Activated B cell treated with CpG ODN at 0.5 μM for 24 hours (primary cell): ENCODE measurements around the gene TCF15. TPM values are rescaled to one million over a fixed set of nuclear protein-coding genes. Genes with fewer than 3 reads are reported as not detected.

Experiments used
- ATAC-seq: fragments of 200-7000 bp; cut with Tn5 transposase; one replicate; pipeline ENCODE4 v1.10.0; 2021; ENCODE audit warnings: low read depth, mild to moderate bottlenecking, moderate library complexity
- CTCF ChIA-PET: fragments of 350-600 bp; sonication (Branson Sonifier 250); formaldehyde crosslinking; loops from one replicate; lab custom pipeline; 2021; ENCODE audit warnings: antibody characterized with exemption; lab: Charles Lee
- POLR2A ChIA-PET: fragments of 350-600 bp; sonication (Branson Sonifier 250); formaldehyde crosslinking; loops from one replicate; lab custom pipeline; 2021; ENCODE audit warnings: antibody characterized with exemption; lab: Charles Lee
- DNase-seq: peaks from one replicate; pipeline ENCODE4 v3.0.0; 2022
- H3K27ac Mint-ChIP-seq: one replicate; pipeline ENCODE4 v1.8.0; 2020; ENCODE audit warnings: mixed read lengths
- H3K27me3 Mint-ChIP-seq: one replicate; pipeline ENCODE4 v1.8.0; 2021; ENCODE audit warnings: mixed read lengths
- H3K36me3 Mint-ChIP-seq: one replicate; pipeline ENCODE4 v1.8.0; 2021; ENCODE audit warnings: low read depth, mixed read lengths
- H3K4me1 Mint-ChIP-seq: one replicate; pipeline ENCODE4 v1.8.0; 2021; ENCODE audit warnings: mixed read lengths
- H3K4me3 Mint-ChIP-seq: one replicate; pipeline ENCODE4 v1.8.0; 2020; ENCODE audit warnings: mild to moderate bottlenecking, mixed read lengths
- H3K9me3 Mint-ChIP-seq: one replicate; pipeline ENCODE4 v1.8.0; 2020; ENCODE audit warnings: mixed read lengths
- intact Hi-C: fragments of 100-400 bp; cut with micrococcal nuclease; formaldehyde crosslinking; loops from one replicate; pipeline ENCODE4 v1.15.1; 2024
- total RNA-seq: library from RNA; stranded (reverse); gene quantifications from 2 replicates; pipeline ENCODE4 v1.2.3, GENCODE V29; 2022
- TF ChIP-seq, protein P1 (sequence below): fragments of 200-600 bp; IDR thresholded peaks from one replicate; pipeline ENCODE4 v1.8.0; 2022; ENCODE audit warnings: antibody characterized with exemption, mild to moderate bottlenecking

The TCF15 gene
- total RNA-seq, 1 donor from 2014 or later = not detected

DNA sequence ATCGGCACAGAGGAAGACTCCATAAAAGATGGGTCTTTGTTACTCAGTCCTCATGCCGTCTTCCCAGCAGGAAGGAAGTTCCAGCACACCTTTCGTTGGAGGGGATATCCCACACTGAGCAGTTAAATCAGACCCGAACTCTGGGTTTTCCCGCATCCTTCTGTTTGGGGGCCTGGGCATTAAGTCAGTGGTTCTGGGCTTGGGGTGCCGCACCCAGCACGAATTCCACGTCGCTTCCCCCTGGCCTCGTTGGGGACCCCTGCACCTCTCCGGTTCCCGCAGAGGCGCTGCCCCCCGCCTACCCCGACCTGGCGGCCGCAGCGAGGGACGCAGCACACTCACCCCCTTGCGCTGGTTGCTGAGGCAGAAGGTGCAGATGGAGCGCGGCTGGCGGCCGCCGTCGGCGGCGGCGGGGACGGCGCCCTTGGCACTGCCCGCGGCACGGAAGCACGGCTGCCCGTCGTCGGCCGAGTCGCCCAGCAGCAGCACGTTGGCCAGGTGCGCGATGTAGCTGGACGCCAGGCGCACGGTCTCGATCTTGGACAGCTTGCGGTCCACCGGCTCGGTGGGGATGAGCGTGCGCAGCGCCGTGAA, 641 bp downstream of the TCF15 start:
- ChIA-PET POLR2A (no interaction called here), CTCF (no interaction called here)
- no peaks in the 10 kb centered on the region for H3K36me3 Mint-ChIP-seq
- H3K4me3 Mint-ChIP-seq = no peak overlapping the region
- H3K9me3 Mint-ChIP-seq = no peaks in the 10 kb centered on the region
- H3K4me1 Mint-ChIP-seq = peaks cover 8% of the 10 kb centered on the region
- DNase-seq = no peak
- H3K27me3 Mint-ChIP-seq = peaks cover 59% of the 10 kb centered on the region
- H3K27ac Mint-ChIP-seq = no peak overlapping the region
- TF ChIP-seq, protein P1, sequence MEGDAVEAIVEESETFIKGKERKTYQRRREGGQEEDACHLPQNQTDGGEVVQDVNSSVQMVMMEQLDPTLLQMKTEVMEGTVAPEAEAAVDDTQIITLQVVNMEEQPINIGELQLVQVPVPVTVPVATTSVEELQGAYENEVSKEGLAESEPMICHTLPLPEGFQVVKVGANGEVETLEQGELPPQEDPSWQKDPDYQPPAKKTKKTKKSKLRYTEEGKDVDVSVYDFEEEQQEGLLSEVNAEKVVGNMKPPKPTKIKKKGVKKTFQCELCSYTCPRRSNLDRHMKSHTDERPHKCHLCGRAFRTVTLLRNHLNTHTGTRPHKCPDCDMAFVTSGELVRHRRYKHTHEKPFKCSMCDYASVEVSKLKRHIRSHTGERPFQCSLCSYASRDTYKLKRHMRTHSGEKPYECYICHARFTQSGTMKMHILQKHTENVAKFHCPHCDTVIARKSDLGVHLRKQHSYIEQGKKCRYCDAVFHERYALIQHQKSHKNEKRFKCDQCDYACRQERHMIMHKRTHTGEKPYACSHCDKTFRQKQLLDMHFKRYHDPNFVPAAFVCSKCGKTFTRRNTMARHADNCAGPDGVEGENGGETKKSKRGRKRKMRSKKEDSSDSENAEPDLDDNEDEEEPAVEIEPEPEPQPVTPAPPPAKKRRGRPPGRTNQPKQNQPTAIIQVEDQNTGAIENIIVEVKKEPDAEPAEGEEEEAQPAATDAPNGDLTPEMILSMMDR = no peak
- intact Hi-C loops = no loop called here
- no peak for ATAC-seq

DNA sequence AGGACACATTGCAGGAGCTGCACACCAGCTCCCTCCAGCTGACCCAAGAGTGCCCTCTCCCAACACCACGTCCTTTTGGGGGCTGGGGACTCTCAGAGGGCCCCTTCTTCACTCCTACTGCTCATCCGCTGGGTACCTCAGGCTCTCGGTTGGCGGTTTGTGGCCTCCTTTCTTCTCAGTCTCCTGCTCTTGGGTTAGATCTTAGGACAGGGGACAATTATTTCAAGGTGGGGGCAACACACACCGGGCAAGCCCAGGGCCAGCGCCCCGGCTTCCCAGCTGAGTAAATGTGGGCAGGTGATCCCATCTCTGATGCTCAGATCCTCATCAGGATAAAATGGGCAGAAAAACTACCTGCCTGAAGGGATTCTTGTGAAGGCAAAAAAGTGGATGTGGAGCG, 1.1 kb downstream of the TCF15 start:
- H3K36me3 Mint-ChIP-seq = no peaks in the 10 kb centered on the region
- ChIA-PET CTCF (no interaction called here), POLR2A (no interaction called here)
- TF ChIP-seq, protein P1 = no peak
- peaks cover 8% of the 10 kb centered on the region for H3K4me1 Mint-ChIP-seq
- DNase-seq (no peak), ATAC-seq (no peak)
- no peak overlapping the region for H3K27ac Mint-ChIP-seq
- no peaks in the 10 kb centered on the region for H3K9me3 Mint-ChIP-seq
- intact Hi-C loops = no loop called here
- no peak overlapping the region for H3K4me3 Mint-ChIP-seq
- peaks cover 57% of the 10 kb centered on the region for H3K27me3 Mint-ChIP-seq

GRCh38 chr20:607476-607875, 2.6 kb downstream of the TCF15 start:
- CTCF ChIA-PET = no interaction called here
- POLR2A ChIA-PET = no interaction called here
- Mint-ChIP-seq H3K4me1 (peaks cover 8% of the 10 kb centered on the region), H3K9me3 (no peaks in the 10 kb centered on the region), H3K27me3 (peaks cover 43% of the 10 kb centered on the region), H3K4me3 (no peak overlapping the region), H3K27ac (no peak overlapping the region), H3K36me3 (no peaks in the 10 kb centered on the region)
- intact Hi-C loops = no loop called here
- TF ChIP-seq, protein P1 = no peak
- DNase-seq = no peak
- ATAC-seq = no peak

GRCh38 chr20:605237-605636, 4.9 kb downstream of the TCF15 start:
- ChIA-PET CTCF (no interaction called here), POLR2A (no interaction called here)
- TF ChIP-seq, protein P1 = no peak
- Mint-ChIP-seq H3K36me3 (no peaks in the 10 kb centered on the region), H3K27ac (no peak overlapping the region), H3K9me3 (no peaks in the 10 kb centered on the region), H3K27me3 (peaks cover 33% of the 10 kb centered on the region), H3K4me1 (no peaks in the 10 kb centered on the region), H3K4me3 (no peak overlapping the region)
- no peak for DNase-seq
- ATAC-seq = no peak
- intact Hi-C loops = no loop called here

DNA sequence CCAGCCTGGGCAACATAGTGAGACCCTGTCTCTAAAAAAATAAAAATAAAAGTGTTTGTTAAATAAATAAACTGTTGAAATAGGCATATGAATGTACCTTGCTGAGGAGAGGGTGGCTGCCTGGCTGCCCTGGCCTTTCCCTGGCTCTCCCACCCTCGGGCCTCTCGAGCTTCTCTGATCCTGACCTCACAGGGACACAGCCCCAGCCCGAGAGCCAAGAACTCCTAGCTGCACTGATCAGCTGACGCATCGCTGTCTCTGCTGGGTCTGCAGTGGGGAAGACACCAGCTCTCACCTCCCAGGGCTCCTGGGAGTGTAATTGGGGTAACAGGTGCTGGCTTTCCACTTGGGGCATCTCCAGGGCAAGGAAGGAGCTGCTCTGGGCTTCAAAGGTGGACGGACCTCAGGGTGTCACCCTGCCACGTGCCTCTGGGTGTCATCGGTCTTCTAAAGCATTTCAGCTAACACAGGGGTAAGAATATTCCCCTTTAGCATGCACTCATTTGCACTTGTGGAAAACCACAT, 6.9 kb downstream of the TCF15 start:
- ATAC-seq (no peak), DNase-seq (no peak)
- POLR2A ChIA-PET = no interaction called here
- Mint-ChIP-seq H3K4me1 (no peaks in the 10 kb centered on the region), H3K27ac (no peak overlapping the region), H3K9me3 (no peaks in the 10 kb centered on the region), H3K36me3 (no peaks in the 10 kb centered on the region), H3K4me3 (no peak overlapping the region), H3K27me3 (peaks cover 23% of the 10 kb centered on the region)
- intact Hi-C loops = no loop called here
- CTCF ChIA-PET = no interaction called here
- TF ChIP-seq, protein P1 = no peak
